HG03066 (cell line): ENCODE measurements around the gene YTHDF2.
A peak's percentile ranks its signal among the peaks of the same experiment; 100 is the strongest.
"Not testable (repeated sequence)": the region's sequence is repeated elsewhere in the genome, so short reads cannot be mapped to it uniquely, and the experiment has no call there.

Source experiments
- ATAC-seq: cut with Tn5 transposase; IDR thresholded peaks from one replicate; pipeline ENCODE4 v1.9.1; 2021; ENCODE audit warnings: low read depth; ENCODE audit not compliant: unreplicated experiment

YTHDF2 gene

DNA sequence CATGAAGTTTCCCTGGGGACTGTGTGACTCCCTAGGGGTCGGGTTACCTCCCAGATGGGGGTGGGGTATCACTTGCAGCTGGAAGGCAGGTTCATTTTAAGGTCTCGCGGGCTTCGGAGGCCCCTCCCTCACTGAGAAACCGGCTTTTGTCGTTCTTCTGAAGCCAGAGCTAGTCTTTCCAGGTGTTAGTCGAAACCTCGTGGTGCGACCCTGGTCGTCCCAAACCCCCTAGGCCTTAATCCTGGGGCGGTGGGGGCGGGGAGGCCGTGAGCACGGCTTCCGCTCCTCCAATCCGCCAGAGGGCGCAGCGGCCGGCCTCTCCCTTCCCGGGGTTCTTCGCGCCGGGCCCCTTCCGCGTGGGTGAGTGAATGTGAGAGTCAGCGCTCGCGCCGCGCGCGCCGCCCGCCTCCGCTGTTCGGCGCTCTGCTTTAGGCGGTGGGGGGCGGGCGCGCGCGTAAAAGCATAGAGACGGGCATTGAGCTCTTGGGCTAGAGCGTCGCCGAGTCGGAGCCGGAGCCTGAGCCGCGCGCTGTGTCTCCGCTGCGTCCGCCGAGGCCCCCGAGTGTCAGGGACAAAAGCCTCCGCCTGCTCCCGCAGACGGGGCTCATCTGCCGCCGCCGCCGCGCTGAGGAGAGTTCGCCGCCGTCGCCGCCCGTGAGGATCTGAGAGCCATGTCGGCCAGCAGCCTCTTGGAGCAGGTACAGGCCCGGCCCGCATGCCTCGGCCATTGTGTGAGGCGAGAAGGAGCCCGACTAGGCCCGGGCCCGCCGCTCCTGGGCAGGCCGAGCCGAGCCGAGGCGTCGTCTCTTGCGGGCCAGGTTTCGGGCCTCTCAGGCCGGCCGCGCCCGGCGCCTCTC is at the start of gene YTHDF2:
TSS of gene YTHDF2 (plus strand) at position 491 of the 857 bp plus-strand sequence. CDS start at position 672, 181 bp downstream.
- peak; percentile 84 for ATAC-seq

DNA sequence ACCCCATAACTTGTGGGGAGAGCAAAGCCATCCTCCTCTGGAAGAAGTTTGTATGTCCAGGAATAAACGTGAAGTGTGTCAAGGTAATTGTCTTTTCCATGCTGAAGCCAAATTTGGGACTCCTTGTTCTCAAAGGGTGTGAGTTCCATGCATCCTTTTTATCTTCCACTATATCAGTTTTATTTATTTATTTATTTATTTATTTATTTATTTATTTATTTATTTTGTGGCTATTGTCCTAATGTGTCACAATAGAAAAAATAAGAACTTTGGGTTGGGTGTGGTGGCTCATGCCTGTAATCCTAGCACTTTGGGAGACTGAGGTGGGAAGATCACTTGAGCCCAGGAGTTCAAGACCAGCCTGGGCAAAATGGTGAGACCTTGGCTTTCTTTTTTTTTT is 45.1 kb upstream of the YTHDF2 start:
- not testable (repeated sequence) for ATAC-seq

DNA sequence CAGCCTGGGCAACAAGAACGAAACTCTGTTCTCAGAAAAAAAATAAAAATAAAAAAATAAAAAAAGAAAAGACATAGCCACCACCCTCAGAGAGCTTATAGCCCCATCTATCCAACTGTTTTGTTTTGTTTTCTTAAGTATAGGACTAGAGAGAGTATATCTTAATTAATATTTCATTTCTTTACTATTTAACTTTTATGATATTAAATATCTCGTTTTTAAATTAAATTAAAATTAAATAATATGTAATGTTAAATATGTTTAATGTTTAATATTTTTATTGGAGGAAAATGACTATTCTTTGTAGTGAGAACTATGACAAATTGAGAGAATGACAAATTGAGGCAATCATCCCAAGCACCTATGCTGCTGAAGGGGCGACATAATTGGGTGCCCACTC is 33.1 kb upstream of the YTHDF2 start:
- no peak for ATAC-seq

DNA sequence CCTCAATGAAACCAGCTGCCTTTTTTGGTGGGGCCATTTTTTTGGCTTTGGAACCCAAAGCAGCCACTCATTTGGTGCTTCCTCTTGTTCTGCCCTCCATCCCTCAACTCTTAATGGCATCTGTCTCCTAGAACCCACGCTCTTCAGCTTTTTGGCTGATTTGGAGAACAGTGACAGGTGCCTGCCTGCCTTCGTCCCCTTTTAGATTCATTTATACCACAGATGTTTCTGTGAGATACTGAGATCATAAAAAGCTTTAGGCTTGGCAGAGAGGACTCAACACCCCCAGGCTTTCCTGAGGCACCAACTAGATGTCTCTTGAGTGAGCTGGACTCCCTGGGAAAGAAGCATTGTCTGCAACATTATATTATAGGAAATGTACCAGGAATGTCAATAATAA is 20.4 kb upstream of the YTHDF2 start:
- no peak for ATAC-seq

DNA sequence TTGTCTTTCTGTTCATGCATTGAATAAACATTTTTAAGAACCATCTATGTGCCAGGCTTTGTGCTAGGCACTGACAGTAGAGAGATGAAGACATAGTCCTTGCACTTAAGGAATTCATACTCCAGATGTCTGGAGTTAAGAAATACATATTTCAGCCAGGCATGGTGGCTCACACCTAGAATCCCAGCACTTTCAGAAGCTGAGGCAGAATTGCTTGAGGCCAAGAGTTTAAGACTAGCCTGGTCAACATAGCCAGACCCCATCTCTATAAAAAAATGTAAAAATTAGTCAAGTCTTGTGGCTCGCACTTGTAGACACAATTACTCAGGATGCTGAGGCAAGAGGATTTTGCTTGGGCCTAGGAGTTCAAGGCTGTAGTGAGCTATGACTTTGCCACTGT is 18.6 kb upstream of the YTHDF2 start:
- no peak for ATAC-seq

DNA sequence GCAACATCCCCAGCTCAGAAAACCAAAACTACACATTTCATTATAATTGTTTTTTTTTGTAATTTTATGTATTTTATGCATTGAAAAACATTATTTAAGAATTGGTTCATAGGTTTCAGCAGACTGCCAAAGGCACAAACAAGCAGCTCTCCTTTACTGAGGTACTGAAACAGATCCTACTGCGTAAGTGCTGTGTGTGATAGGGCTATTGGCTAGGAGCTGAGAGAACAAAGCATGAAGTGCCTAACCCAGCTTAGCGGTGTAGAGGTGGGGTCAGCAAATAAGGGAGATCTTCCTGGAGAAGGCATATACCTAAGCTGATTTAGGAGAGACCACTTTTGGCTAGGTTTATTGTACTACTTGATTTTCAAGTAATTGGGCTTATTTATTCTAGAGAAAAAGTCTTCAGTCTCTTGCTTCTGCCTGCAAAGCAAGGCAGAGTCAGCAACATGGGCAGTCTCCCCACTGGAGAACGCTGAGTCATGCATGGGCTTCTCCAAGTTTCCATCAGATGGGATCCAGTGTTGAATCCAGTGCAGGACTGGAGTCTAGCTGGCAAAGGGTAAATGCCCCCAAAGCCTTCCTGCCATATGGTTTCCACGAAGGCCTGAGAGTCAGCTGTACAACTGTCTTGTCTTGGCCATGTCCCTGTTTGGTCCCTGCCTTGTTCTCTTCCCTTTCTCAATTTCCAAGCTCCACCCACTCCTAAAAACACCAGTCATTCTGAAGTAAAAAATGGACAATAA is 18.0 kb upstream of the YTHDF2 start:
- ATAC-seq: no peak

DNA sequence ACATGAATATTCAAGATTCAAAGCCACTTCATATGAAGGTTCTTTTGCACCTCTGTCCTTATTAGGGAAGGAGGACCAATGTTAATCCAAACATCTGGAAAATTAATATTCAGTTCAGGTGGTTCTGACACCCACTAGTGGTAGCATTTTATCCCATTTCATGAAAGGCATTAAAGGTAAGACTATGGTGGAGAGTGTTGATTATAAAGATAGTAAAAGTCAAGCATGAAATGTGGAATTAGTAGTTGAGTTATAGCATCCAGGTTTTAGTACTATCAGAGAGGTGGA is 17.5 kb upstream of the YTHDF2 start:
- no peak for ATAC-seq

DNA sequence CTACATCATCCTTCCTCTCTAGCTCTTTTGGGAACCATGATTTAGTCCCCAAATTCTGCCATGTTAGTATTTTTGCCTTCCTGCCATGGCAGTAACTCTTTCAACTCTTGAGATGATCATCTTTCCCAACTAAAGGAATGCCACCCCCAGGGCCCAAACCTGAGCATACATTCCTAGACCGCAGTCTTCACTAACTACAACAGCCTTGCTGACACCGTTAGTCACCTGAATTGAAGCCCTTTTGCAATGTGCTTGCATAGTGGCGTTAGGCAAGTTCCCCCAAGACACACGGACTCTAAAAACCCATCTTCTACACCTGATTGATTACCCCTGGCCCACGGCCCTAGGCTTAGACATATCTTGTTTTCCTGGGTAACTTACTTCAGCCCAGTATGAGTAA is 16.4 kb upstream of the YTHDF2 start:
- ATAC-seq: no peak

DNA sequence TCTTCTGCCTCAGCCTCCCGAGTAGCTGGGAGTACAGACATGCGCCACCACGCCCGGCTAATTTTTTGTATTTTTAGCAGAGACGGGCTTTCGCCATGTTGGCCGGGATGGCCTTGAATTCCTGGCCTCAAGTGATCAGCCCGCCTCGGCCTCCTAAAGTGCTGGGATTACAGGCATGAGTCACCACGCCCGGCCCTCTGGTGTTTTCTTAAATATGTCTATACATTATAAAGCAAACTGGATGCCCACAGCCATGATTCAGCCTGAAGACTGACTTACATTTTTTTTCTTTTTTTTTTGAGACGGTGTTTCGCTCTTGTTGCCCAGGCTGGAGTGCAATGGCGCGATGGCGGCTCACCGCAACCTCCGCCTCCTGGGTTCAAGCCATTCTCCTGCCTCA is 14.8 kb upstream of the YTHDF2 start:
- ATAC-seq: not testable (repeated sequence)

DNA sequence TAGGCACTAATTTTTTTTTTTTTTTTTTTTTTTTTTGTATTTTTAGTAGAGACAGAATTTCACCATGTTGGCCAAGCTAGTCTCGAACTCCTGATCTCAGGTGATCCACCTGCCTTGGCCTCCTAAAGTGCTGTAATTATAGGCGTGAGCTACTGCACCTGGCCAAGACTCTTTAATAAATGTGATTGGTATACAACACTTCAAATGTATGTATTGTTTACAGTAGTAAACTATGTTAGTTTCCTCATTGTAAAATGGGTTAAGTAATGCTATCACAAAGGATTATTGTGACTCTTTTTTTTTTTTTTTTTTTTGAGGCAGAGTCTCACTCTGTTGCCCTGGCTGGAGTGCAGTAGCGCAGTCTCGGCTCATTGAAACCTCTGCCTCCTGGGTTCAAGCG is 11.4 kb upstream of the YTHDF2 start:
- ATAC-seq: not testable (repeated sequence)

DNA sequence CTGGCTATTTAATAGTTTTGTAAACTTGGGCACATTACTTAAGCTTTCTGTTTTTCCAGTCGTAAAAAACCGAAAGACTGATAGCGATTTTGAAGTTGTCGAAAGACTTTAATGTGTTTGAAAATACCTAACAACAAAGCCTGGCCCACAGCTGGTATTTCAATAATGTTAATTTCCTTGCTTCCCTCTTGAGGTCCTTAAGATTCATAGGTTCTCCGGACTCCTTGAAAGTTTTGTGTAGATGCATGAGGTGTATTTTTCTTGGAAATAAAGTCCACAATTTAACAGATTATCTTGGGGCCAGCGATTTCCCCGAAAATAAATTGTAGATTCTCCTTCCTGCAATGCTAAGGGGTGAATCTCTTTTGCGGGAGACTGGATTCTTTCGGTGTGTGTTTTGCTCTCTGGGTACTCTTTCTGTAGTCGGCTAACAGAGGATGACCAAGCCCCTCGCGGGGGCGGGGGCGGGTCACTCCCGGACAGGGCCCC is 735 bp upstream of the YTHDF2 start:
- no peak for ATAC-seq

DNA sequence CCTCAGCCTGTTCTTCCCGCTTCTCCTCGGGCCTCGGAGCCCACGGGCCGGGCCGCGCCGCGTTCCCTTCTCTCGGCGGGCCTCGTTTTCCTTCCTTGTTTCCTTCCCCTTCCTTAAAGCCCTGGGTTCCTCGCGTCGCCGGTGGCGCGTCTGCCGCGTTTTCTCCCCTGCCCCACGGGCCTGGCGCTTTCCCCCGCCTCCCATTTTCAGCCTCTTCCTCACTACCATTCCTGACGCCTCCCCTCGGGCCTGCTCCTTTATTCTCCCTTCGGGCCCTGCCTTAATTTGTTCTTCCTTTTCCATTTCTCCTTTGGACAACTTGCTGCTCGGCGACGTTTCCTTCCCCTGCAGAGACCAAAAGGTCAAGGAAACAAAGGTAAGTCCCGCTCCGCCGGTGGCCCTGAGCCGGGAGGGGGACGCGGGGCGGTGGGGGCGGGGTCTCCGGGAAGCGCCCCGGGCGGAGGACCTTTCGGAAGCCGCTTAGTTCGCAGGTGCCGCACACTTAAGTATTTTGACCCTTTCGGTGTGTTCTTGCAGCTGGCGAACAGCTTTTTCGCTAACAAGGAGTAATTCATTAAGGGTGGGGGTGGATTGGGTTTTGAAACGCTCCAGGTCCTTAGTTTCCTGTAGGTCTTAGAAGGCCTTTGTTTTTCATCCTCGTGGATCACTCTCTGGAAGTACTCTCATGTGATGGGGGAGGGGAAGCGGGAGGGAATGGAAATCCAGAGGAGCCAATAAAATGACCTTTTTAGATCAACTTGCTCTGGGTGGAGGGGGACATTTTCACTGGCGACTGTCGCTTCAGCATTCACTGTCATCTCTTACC is 780 bp downstream of the YTHDF2 start:
- ATAC-seq: no peak

DNA sequence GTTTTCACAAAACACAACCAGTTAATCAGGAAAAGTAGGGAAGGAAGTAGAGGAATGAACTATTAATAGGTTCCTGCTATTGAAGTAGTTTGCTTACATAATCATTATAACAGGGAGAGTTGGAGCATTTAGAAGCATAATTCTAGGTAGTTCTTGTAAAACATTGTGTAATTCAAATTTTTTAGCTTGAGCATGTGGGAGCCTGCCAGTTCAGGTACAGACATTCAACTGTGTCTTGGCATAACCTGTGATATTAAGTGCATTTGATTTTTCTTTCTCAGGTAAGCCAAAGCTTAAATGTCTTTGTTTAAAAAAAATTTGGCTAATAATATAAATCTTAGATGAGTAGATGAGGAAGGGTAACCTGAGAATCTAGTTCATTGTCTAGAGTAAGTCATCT is 3.4 kb downstream of the YTHDF2 start:
- ATAC-seq: no peak

DNA sequence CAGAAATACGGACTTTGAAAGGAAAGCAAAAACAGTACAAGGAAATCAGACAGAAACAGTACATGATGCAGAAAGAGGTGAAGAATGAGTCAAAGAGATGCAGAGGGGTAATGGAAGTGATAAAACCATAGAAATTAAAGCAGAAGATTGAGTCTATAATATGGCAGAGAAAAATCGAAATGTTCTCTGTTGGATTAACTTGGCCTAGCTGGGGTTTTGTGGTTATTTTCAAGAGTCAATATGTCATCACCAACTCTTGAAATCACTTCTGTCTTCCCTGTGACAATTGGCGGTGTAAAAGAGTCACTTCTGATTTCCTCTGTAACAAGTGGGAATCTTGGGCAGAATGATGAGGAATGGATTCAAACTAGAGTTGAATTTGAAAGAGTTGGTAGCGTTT is 7.4 kb downstream of the YTHDF2 start:
- ATAC-seq: no peak

DNA sequence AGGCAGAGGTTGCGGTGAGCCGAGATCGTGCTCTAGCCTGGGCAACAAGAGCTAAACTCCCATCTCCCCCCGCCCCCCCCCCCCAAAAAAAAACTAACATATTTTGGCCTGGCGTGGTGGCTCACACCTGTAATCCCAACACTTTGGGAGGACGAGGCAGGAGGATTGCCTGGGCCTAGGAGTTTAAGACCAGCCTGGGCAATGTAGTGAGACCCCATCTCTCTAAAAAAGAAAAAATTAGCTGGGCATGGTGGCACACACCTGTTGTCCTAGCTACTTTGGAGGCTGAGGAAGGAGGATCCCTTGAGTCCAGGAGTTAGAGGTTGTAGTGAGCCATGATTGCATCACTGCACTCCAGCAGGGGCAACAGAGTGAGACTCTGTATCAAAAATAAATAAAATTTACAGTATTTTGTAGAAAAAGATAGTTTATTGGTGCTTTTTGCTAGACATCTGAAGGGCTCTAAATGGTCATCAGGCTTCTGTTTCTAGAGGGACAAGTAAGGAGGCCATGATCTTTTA is 9.0 kb downstream of the YTHDF2 start:
- ATAC-seq: no peak

DNA sequence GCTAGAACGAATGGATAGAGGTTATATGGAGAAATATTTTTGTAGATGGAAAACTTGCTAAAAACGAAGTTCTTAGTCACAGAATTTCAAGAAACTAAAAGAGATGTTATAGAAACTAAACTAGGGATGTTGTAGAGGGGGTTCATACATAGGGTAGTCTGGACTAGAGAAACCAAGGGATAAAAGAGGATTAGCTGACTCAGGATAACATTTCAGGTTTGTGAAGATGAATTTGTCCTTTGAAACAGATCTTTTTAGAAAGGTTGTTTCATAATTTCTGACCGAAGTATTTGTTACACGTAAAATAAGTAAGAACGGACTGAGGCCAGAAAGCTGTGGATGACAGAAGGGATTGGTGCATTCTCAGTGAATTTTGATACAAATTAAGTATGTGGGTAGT is 13.6 kb downstream of the YTHDF2 start:
- ATAC-seq: no peak

DNA sequence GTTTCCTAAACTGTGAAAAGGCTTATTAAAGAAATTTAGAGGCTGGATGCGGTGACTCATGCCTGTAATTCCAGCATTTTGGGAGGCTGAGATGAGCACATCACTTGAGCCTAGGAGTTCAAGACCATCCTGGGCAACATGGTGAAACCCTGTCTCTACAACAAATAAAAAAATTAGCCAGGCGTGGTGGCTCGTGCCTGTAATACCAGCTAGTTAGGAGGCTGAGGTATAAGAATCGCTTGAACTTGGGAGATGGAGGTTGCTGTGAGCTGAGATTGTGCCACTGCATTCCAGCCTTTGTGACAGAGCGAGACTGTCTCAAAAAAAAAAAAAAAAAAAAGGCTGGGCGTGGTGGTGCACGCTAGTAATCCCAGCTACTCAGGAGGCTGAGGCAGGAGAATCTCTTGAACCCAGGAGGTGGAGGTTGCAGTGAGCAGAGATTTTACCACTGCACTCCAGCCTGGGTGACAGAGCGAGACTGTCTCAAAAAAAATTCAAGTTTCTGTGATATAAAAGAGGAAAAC is 14.1 kb downstream of the YTHDF2 start:
- ATAC-seq: not testable (repeated sequence)

DNA sequence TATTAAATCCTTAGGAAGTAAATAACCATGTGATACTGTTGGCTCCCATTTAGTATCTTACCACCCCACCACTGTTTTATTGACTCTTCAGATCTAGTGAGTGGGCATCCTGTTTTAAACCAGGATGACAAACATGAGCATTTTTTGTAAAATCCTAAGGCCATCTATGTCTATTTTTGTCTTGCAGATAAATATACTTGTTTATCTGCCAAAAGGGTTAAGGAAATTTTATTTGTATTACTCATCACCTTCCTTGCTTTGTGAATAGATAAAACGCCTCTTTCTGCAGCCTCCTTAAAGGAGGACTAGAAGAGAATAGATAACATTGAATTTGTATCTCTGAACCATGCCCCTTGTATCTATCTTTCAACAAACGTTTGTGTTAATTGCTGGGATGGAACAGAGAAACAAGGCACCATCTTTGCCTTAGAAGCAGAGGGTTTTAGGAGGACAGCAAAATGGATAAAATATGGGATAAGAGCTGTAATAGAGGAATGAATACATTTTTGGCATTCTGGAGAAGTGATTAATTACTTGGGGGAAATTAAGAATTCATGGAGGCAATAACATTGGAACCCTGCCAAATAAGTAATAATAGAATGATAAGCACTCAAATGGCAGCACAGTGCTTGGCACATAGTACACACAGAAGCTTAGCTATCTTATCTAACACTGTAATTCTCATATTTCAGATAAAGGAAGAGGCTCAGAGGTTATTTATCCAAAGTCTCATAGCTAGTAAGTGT is 14.7 kb downstream of the YTHDF2 start:
- no peak for ATAC-seq

DNA sequence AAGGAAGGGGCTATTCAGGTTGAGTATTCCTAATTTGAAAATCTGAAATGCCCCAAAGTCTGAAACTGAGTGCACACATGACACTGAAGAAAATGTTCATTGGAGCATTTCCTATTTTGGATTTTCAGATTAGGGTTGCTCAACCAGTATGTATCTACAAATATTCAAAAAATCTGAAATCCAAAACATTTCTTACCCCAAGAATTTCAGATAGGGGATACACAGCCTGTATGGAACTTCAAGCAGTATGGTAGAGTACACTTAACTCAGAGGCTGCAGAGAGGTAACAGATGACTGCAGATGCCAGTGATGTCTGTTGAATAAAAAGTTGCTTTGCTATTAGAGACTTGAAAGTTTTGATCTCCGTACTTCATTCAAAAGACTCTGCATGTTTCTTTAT is 19.0 kb downstream of the YTHDF2 start:
- ATAC-seq: no peak

DNA sequence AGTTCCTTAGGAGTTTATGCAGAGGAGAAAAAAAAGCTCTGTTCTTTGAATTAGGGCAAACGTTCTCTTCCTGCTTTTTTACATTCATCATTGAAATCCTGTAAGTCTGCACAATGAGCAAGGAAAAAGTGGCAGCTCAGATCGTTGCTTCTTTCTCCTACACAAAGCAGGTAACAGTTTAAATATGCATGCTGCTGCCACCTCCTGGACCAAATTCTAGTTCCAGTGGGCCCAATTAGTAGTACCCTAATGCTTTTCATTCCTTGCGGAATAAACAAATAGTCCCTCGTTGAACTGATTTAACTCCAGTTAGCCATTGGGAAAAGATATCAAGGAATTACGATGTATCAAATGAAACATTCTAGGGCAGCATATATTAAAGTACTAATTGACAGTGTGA is 20.1 kb downstream of the YTHDF2 start:
- ATAC-seq: no peak
